HepG2 (cell line): ENCODE data around the gene SLC25A10. TPM values are rescaled to one million over a fixed set of nuclear protein-coding genes. Genes with fewer than 3 reads are reported as not detected.

Experiments used
- ADNP ChIP-seq: sonication (generic); formaldehyde crosslinking; IDR thresholded peaks from 2 replicates; pipeline ENCODE4 v1.4.0; 2020; ENCODE audit warnings: missing genetic modification reagents
- AGO2 ChIP-seq: fragments of 200-400 bp; formaldehyde crosslinking; optimal IDR thresholded peaks from 2 replicates; pipeline ENCODE3; 2017; ENCODE audit warnings: mild to moderate bottlenecking, low read depth, low read length, moderate library complexity
- E2F1 ChIP-seq: sonication (generic); formaldehyde crosslinking; IDR thresholded peaks from 2 replicates; pipeline ENCODE4 v1.5.0; 2020; ENCODE audit warnings: missing genetic modification reagents
- ESRRA ChIP-seq: sonication (generic); formaldehyde crosslinking; IDR thresholded peaks from 2 replicates; pipeline ENCODE4 v1.5.1; 2020; ENCODE audit warnings: mild to moderate bottlenecking, low read depth, missing genetic modification reagents
- GATAD1 ChIP-seq: IDR thresholded peaks from 2 replicates; pipeline ENCODE4 v1.6.1; 2016; ENCODE audit warnings: missing genetic modification reagents, missing compliant biosample characterization
- HNRNPK ChIP-seq: fragments of 200-400 bp; formaldehyde crosslinking; IDR thresholded peaks from 2 replicates; pipeline ENCODE4 v1.6.1; 2018; ENCODE audit warnings: low read length, low read depth, moderate library complexity, mild to moderate bottlenecking; ENCODE audit not compliant: poor library complexity, severe bottlenecking
- JUN ChIP-seq: sonication (generic); formaldehyde crosslinking; IDR thresholded peaks from 2 replicates; pipeline ENCODE4 v1.4.0; 2020; ENCODE audit warnings: mild to moderate bottlenecking, missing genetic modification reagents
- MAFG ChIP-seq: sonication (generic); formaldehyde crosslinking; IDR thresholded peaks from 2 replicates; pipeline ENCODE4 v1.5.1; 2020; ENCODE audit warnings: mild to moderate bottlenecking, missing genetic modification reagents
- MED1 ChIP-seq: sonication (generic); formaldehyde crosslinking; IDR thresholded peaks from 2 replicates; pipeline ENCODE4 v1.4.0; 2020; ENCODE audit warnings: missing genetic modification reagents
- NR3C1 ChIP-seq: sonication (generic); formaldehyde crosslinking; IDR thresholded peaks from 2 replicates; pipeline ENCODE4 v1.4.0; 2020; ENCODE audit warnings: missing genetic modification reagents
- PRDM15 ChIP-seq: sonication (generic); formaldehyde crosslinking; IDR thresholded peaks from 2 replicates; pipeline ENCODE4 v1.4.0; 2020; ENCODE audit warnings: missing genetic modification reagents
- PREB ChIP-seq: sonication (generic); formaldehyde crosslinking; IDR thresholded peaks from 2 replicates; pipeline ENCODE4 v1.4.0; 2020; ENCODE audit warnings: missing genetic modification reagents
- PRPF4 ChIP-seq: fragments of 200-400 bp; formaldehyde crosslinking; IDR thresholded peaks from 2 replicates; pipeline ENCODE4 v1.6.1; 2016; ENCODE audit warnings: low read length, low read depth; ENCODE audit not compliant: poor library complexity, severe bottlenecking
- SNRNP70 ChIP-seq: fragments of 200-400 bp; formaldehyde crosslinking; IDR thresholded peaks from 2 replicates; pipeline ENCODE4 v1.6.1; 2017; ENCODE audit warnings: mild to moderate bottlenecking, low read depth, low read length, moderate library complexity
- SOX6 ChIP-seq, 2 experiments: fragments of 450-650 bp in 1 of 2; sonication (generic) in 1 of 2; formaldehyde crosslinking in 1 of 2; IDR thresholded peaks; 2 replicates each; pipeline versions ENCODE4 v1.4.0 to v1.6.1; 2017 to 2020; ENCODE audit warnings: antibody characterized with exemption in 1 of 2, mild to moderate bottlenecking in 1 of 2, missing genetic modification reagents in 1 of 2
- STAG1 ChIP-seq: sonication (generic); formaldehyde crosslinking; IDR thresholded peaks from 2 replicates; pipeline ENCODE4 v1.4.0; 2020; ENCODE audit warnings: missing genetic modification reagents
- TBL1XR1 ChIP-seq: fragments of 150-350 bp; IDR thresholded peaks from 2 replicates; pipeline ENCODE4 v1.6.1; 2014; ENCODE audit warnings: borderline replicate concordance, low read length; ENCODE audit not compliant: partially characterized antibody
- ZBTB1 ChIP-seq: sonication (generic); formaldehyde crosslinking; IDR thresholded peaks from 2 replicates; pipeline ENCODE4 v1.4.0; 2020; ENCODE audit warnings: missing genetic modification reagents, borderline replicate concordance
- ZBTB25 ChIP-seq: IDR thresholded peaks from 2 replicates; pipeline ENCODE4 v1.6.1; 2018; ENCODE audit warnings: missing genetic modification reagents
- ZNF180 ChIP-seq: sonication (generic); formaldehyde crosslinking; IDR thresholded peaks from 2 replicates; pipeline ENCODE4 v1.4.0; 2020; ENCODE audit warnings: low read depth, missing genetic modification reagents, borderline replicate concordance
- ZNF530 ChIP-seq: sonication (generic); formaldehyde crosslinking; IDR thresholded peaks from 2 replicates; pipeline ENCODE4 v1.5.0; 2020; ENCODE audit warnings: low read depth, mild to moderate bottlenecking, missing genetic modification reagents
- ZNF761 ChIP-seq: sonication (generic); formaldehyde crosslinking; conservative IDR thresholded peaks from 2 replicates; pipeline ENCODE4 v1.4.0; 2020; ENCODE audit warnings: mild to moderate bottlenecking, missing genetic modification reagents
- polyA plus RNA-seq, 8 experiments: library from polyadenylated mRNA; depleted of rRNA in 3 of 8; stranded (reverse) in 7 of 8; unstranded in 1 of 8; fragments of >200 nt; fragmentation: Illumina TruSeq in 4 of 8; extraction: Trizol in 4 of 8; gene quantifications; 2 replicates each; pipeline versions ENCODE4 v1.2.1 to v1.2.3, GENCODE V29; 2011 to 2016; ENCODE audit warnings: low read depth in 4 of 8, missing spikeins in 1 of 8, mixed read lengths in 1 of 8; ENCODE audit not compliant: insufficient read depth in 1 of 8
- total RNA-seq, 5 experiments: library from RNA; depleted of rRNA; stranded (reverse); fragments of >200 nt; fragmentation: Illumina TruSeq; extraction: Trizol; gene quantifications; 2 replicates each; pipeline ENCODE4 v1.2.3, GENCODE V29; 2016; ENCODE audit warnings: low read depth in 1 of 5

The SLC25A10 gene
- total and polyA plus RNA-seq, 2 of the 13 experiments (the other 11 are each of a cell fraction or from before 2014, with no cell fraction given) = 46.5 to 140 TPM

DNA sequence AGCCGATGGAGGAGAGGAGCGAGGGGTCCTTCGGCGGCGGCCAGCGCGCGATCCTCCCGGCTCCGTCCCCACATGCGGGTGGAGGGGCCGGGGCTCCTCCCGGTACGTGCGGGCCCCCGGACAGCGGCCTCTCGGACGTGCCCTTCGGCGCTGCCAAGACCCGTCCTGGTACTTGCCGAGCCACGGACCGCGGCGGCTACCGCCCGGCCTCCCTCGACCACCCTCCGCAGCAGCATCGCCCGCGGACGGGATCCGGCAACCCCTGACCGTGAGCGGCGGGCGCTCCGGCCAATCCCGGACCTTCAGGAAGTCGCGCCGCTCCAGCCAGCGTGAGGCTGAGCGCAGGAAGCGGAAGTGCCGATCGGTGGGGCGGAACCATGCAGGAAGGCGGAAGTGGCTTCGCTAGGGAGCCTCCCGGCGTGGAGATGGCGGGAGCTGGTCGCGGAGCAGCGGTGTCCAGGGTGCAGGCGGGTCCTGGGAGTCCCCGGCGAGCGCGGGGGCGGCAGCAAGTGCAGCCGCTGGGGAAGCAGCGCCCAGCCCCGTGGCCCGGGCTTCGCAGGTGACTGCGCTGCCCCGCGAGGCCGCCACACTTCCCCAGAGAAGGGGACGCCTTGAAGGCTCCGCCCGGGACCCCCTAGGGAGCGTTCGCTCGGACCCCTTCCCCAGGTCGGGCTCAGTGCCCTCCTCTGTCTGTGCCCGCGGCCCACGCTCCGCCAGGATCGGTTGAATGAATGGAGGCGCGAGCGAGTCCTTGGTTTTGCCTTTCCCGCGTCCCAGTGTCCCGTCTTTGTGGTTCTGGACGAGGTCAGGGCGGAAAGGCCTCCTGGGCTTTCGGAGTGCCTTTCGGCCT, 45.5 kb upstream of the SLC25A10 start, which contains the start of the genes CCDC137 and OXLD1 (continued):
- TF ChIP-seq ADNP (CRISPR knock-in tag) (no peak), SNRNP70 (no peak), PREB (CRISPR knock-in tag) (no peak; the same call in 1 of the 2 replicates), PRPF4 (no peak), SOX6 (IDR thresholded peaks at IDR 0.05) (no peak), SOX6 (CRISPR knock-in tag; IDR thresholded peaks at IDR 0.05) (peak; percentile 21; the same call in 1 of the 2 replicates), ZNF180 (CRISPR knock-in tag) (0 out of 2 replicates have a peak, but pooled peaks have one; percentile 80), ZBTB25 (CRISPR knock-in tag) (no peak; the same call in none of the 2 replicates), PRDM15 (CRISPR knock-in tag) (peak; percentile 80), MED1 (CRISPR knock-in tag) (peak; percentile 87), TBL1XR1 (no peak), STAG1 (CRISPR knock-in tag) (no peak), MAFG (CRISPR knock-in tag) (no peak), ZBTB1 (no peak), ESRRA (CRISPR knock-in tag) (peak; percentile 68), HNRNPK (peak; percentile 39), JUN (CRISPR knock-in tag) (no peak; the same call in 1 of the 2 replicates), GATAD1 (CRISPR knock-in tag) (peak; percentile 97), ZNF530 (CRISPR knock-in tag) (peak; percentile 63; the same call in 1 of the 2 replicates), E2F1 (CRISPR knock-in tag) (peak; percentile 79), NR3C1 (CRISPR knock-in tag) (no peak), AGO2 (peak; percentile 80), ZNF761 (CRISPR knock-in tag) (no peak; the same call in 1 of the 2 replicates)
